RPMI8226 (cell line): ENCODE measurements around the gene C1QTNF6.
"Not testable (repeated sequence)": the region's sequence is repeated elsewhere in the genome, so short reads cannot be mapped to it uniquely, and the experiment has no call there.

Source experiments
- DNase-seq: peaks from one replicate; pipeline ENCODE4 v3.0.0-alpha.2; 2015

C1QTNF6 gene

GRCh38 chr22:37206841-37207821 lies 19.1 kb upstream of the C1QTNF6 start:
- DNase-seq: no peak

GRCh38 chr22:37206118-37206840 lies 18.2 kb upstream of the C1QTNF6 start:
- no peak for DNase-seq

- DNase-seq: no peak
Observed at GRCh38 chr22:37205046-37205445, 17.0 kb upstream of the C1QTNF6 start.

GRCh38 chr22:37204045-37204655 lies 16.1 kb upstream of the C1QTNF6 start:
- DNase-seq: no peak

- no peak for DNase-seq
Observed at GRCh38 chr22:37203354-37204044, 15.5 kb upstream of the C1QTNF6 start.

GRCh38 chr22:37202716-37203115 lies 14.7 kb upstream of the C1QTNF6 start:
- no peak for DNase-seq

- no peak for DNase-seq
Observed at GRCh38 chr22:37202001-37202555, 14.0 kb upstream of the C1QTNF6 start.

- DNase-seq: not testable (repeated sequence)
Observed at GRCh38 chr22:37201443-37201820, 13.4 kb upstream of the C1QTNF6 start.

GRCh38 chr22:37199760-37200108 lies 11.7 kb upstream of the C1QTNF6 start:
- no peak for DNase-seq

GRCh38 chr22:37199103-37199759 lies 11.2 kb upstream of the C1QTNF6 start:
- peak; percentile 98 for DNase-seq

GRCh38 chr22:37198258-37199102 lies 10.4 kb upstream of the C1QTNF6 start:
- peak; percentile 87 for DNase-seq

GRCh38 chr22:37197451-37198257 lies 9.6 kb upstream of the C1QTNF6 start:
- DNase-seq: peak; percentile 95

- DNase-seq: no peak
Observed at GRCh38 chr22:37196539-37197450, 8.7 kb upstream of the C1QTNF6 start.

- DNase-seq: no peak
Observed at GRCh38 chr22:37195921-37196320, 7.9 kb upstream of the C1QTNF6 start.

- no peak for DNase-seq
Observed at GRCh38 chr22:37194750-37195149, 6.7 kb upstream of the C1QTNF6 start.

- peak; percentile 84 for DNase-seq
Observed at GRCh38 chr22:37193629-37194191, 5.7 kb upstream of the C1QTNF6 start.

GRCh38 chr22:37192741-37193140 lies 4.7 kb upstream of the C1QTNF6 start:
- no peak for DNase-seq

GRCh38 chr22:37192204-37192603 lies 4.2 kb upstream of the C1QTNF6 start:
- DNase-seq: no peak
